Adipose tissue (tissue), 3 donors: Measurements from ENCODE around the gene TMEM242. TPM values are rescaled to one million over a fixed set of nuclear protein-coding genes. Genes with fewer than 3 reads are reported as not detected.

Experiments used
- H3K27ac ChIP-seq: one replicate; pipeline ENCODE4 v1.5.1; 2013; ENCODE audit warnings: low read depth, low read length
- WGBS, 3 donors: extraction: QIAGEN DNeasy Blood & Tissue Kit; methylation state at CpG; one replicate each; pipeline ENCODE4 v1.1.7; 2013; 5-methylcytosine and 5-hydroxymethylcytosine counted together
- polyA plus RNA-seq, 3 donors: library from polyadenylated mRNA; stranded (reverse); fragments of 200-250 nt; gene quantifications; one replicate each; pipeline ENCODE4 v1.2.3, GENCODE V29; 2013
- donor health status: healthy with polysubstance abuse.
- donor health status: Bipolar disorder and iron deficiency.
- donor health status: healthy.

The TMEM242 gene
- polyA plus RNA-seq, 3 donors, result 3.9 to 4.8 (median 3.9) TPM

GRCh38 chr6:157265186-157265585, 58.1 kb downstream of the TMEM242 start:
- H3K27ac ChIP-seq, result no peak overlapping the region

GRCh38 chr6:157264701-157265100, 58.6 kb downstream of the TMEM242 start:
- WGBS, 3 donors, result 44 to 91% (median 79%) methylated on average over 13 of the region's 13 CpGs
- no peak overlapping the region for H3K27ac ChIP-seq

More at GRCh38 chr6:157265186-157265585, 58.1 kb downstream of the TMEM242 start:
- WGBS, 3 donors, result 89 to 94% (median 93%) methylated on average over 11 of the region's 11 CpGs

- H3K27ac ChIP-seq, result no peak overlapping the region
- WGBS, 3 donors, result 78 to 88% (median 81%) methylated on average over 3 of the region's 3 CpGs
Measured at GRCh38 chr6:157263881-157264397, 59.4 kb downstream of the TMEM242 start.

GRCh38 chr6:157263146-157263545, 60.2 kb downstream of the TMEM242 start:
- no peak overlapping the region for H3K27ac ChIP-seq

GRCh38 chr6:157261606-157262005, 61.7 kb downstream of the TMEM242 start:
- 79 to 95% (median 83%) methylated on average over 9 of the region's 9 CpGs for WGBS, 3 donors
- no peak overlapping the region for H3K27ac ChIP-seq

More at GRCh38 chr6:157263146-157263545, 60.2 kb downstream of the TMEM242 start:
- 59 to 77% (median 72%) methylated on average over 5 of the region's 5 CpGs for WGBS, 3 donors

- WGBS, 3 donors, result 85 to 92% (median 89%) methylated on average over 16 of the region's 16 CpGs
- no peak overlapping the region for H3K27ac ChIP-seq
Measured at GRCh38 chr6:157260735-157261410, 62.4 kb downstream of the TMEM242 start.

GRCh38 chr6:157259443-157259842, 63.9 kb downstream of the TMEM242 start:
- WGBS, 3 donors, result 92 to 95% (median 95%) methylated on average over 9 of the region's 9 CpGs
- no peak overlapping the region for H3K27ac ChIP-seq

GRCh38 chr6:157258878-157259277, 64.4 kb downstream of the TMEM242 start:
- WGBS, 3 donors, result 93 to 94% (median 94%) methylated on average over 11 of the region's 11 CpGs
- H3K27ac ChIP-seq, result no peak overlapping the region

GRCh38 chr6:157255079-157255478, 68.2 kb downstream of the TMEM242 start:
- 88 to 95% (median 92%) methylated on average over 3 of the region's 3 CpGs for WGBS, 3 donors
- no peak overlapping the region for H3K27ac ChIP-seq

- WGBS, 3 donors, result 87 to 93% (median 91%) methylated on average over 3 of the region's 3 CpGs
Measured at GRCh38 chr6:157254538-157254937, 68.8 kb downstream of the TMEM242 start.

GRCh38 chr6:157253699-157254098, 69.6 kb downstream of the TMEM242 start:
- no peak overlapping the region for H3K27ac ChIP-seq
- WGBS, 3 donors, result 70 to 90% (median 82%) methylated on average over 5 to 7 of the region's 7 CpGs

More at GRCh38 chr6:157254538-157254937, 68.8 kb downstream of the TMEM242 start:
- no peak overlapping the region for H3K27ac ChIP-seq

GRCh38 chr6:157253017-157253416, 70.3 kb downstream of the TMEM242 start:
- WGBS, 3 donors, result 72 to 80% (median 78%) methylated on average over 7 of the region's 7 CpGs
- H3K27ac ChIP-seq, result no peak overlapping the region

- 79 to 90% (median 89%) methylated on average over 8 of the region's 8 CpGs for WGBS, 3 donors
Measured at GRCh38 chr6:157251586-157252247, 71.6 kb downstream of the TMEM242 start.

GRCh38 chr6:157249826-157250225, 73.5 kb downstream of the TMEM242 start:
- no peak overlapping the region for H3K27ac ChIP-seq
- 74 to 93% (median 84%) methylated on average over 8 of the region's 8 CpGs for WGBS, 3 donors

More at GRCh38 chr6:157251586-157252247, 71.6 kb downstream of the TMEM242 start:
- H3K27ac ChIP-seq, result no peak overlapping the region

- 52 to 73% (median 58%) methylated on average over 1 of the region's 1 CpG for WGBS, 3 donors
- H3K27ac ChIP-seq, result no peak overlapping the region
Measured at GRCh38 chr6:157248264-157248663, 75.1 kb downstream of the TMEM242 start.

- H3K27ac ChIP-seq, result no peak overlapping the region
- 85 to 89% (median 89%) methylated on average over 14 of the region's 14 CpGs for WGBS, 3 donors
Measured at GRCh38 chr6:157246771-157247484, 76.4 kb downstream of the TMEM242 start.

GRCh38 chr6:157246048-157246630, 77.2 kb downstream of the TMEM242 start:
- H3K27ac ChIP-seq, result no peak overlapping the region
- 66 to 88% (median 70%) methylated on average over 21 of the region's 21 CpGs for WGBS, 3 donors

GRCh38 chr6:157245436-157245835, 77.9 kb downstream of the TMEM242 start:
- 60 to 68% (median 67%) methylated on average over 13 of the region's 13 CpGs for WGBS, 3 donors
- no peak overlapping the region for H3K27ac ChIP-seq
